Stomach (tissue), 9 donors: ENCODE measurements around the gene NOS1. TPM values are rescaled to one million over a fixed set of nuclear protein-coding genes. Genes with fewer than 3 reads are reported as not detected.

Experiments
- DNase-seq, 2 donors: peaks; one replicate each; pipeline versions ENCODE4 v3.0.0 to v3.0.0-alpha.2; 2013 to 2019
- H3K27ac ChIP-seq, 5 donors: fragments of 200-600 bp in 4 of 5; sonication (generic) in 4 of 5; one replicate each; pipeline ENCODE4 v1.5.1; 2013 to 2019; ENCODE audit warnings: mild to moderate bottlenecking in 1 of 5, moderate library complexity in 1 of 5
- H3K27me3 ChIP-seq, 3 donors: fragments of 200-600 bp; sonication (generic); one replicate each; pipeline ENCODE4 v1.5.1; 2017 to 2019; ENCODE audit warnings: mixed run types in 1 of 3
- H3K36me3 ChIP-seq, 4 donors: fragments of 200-600 bp; sonication (generic); 1 replicate in 3 of 4; 2 replicates in 1 of 4; pipeline ENCODE4 v1.5.1; 2016 to 2019
- H3K4me1 ChIP-seq, 4 donors: fragments of 200-600 bp; sonication (generic); one replicate each; pipeline ENCODE4 v1.5.1; 2016 to 2019
- H3K4me3 ChIP-seq, 4 donors: fragments of 200-600 bp; sonication (generic) in 3 of 4; one replicate each; pipeline ENCODE4 v1.5.1; 2016 to 2019; ENCODE audit warnings: mild to moderate bottlenecking in 1 of 4
- H3K9me3 ChIP-seq, 4 donors: fragments of 200-600 bp; sonication (generic); one replicate each; pipeline ENCODE4 v1.5.1; 2016 to 2019
- EP300 ChIP-seq: sonication (generic); formaldehyde crosslinking; IDR thresholded peaks from one replicate; pipeline ENCODE4 v1.6.1; 2017; ENCODE audit warnings: antibody characterized with exemption
- POLR2A ChIP-seq, 4 donors: fragments of 450-650 bp; IDR thresholded peaks; one replicate each; pipeline ENCODE4 v1.6.1; 2016; ENCODE audit warnings: antibody characterized with exemption in 4 of 4, control low read depth in 2 of 4, mild to moderate bottlenecking in 1 of 4, moderate library complexity in 1 of 4
- POLR2AphosphoS5 ChIP-seq, 3 donors: sonication (generic); formaldehyde crosslinking; IDR thresholded peaks; one replicate each; pipeline ENCODE4 v1.6.1; 2016; ENCODE audit warnings: antibody characterized with exemption in 3 of 3
- WGBS, 5 donors: extraction: QIAGEN DNeasy Blood & Tissue Kit in 3 of 5; methylation state at CpG; one replicate each; pipeline versions ENCODE4 v1.1.5 to v1.1.7; 2013 to 2018; 5-methylcytosine and 5-hydroxymethylcytosine counted together
- intact Hi-C: fragments of 100-400 bp; cut with DNase I; formaldehyde crosslinking; loops from one replicate; pipeline ENCODE4 v1.15.1; 2023; ENCODE audit warnings: low total_unique reads
- polyA plus RNA-seq, 3 donors: library from polyadenylated mRNA; stranded (reverse); fragments of 200-250 nt; gene quantifications; one replicate each; pipeline ENCODE4 v1.2.3, GENCODE V29; 2013
- total RNA-seq, 5 donors: library from RNA; depleted of rRNA; stranded (reverse); fragments of >200 nt; gene quantifications; one replicate each; pipeline versions ENCODE4 v1.1.0 to v1.2.3, GENCODE V29; 2014 to 2016
- TF ChIP-seq, protein P1 (sequence below), 7 experiments: fragments of 450-650 bp in 4 of 7; fragments of 200-600 bp in 3 of 7; sonication (generic) in 3 of 7; IDR thresholded peaks; one replicate each; pipeline ENCODE4 v1.5.1; 2016 to 2019; ENCODE audit warnings: antibody characterized with exemption in 7 of 7, control low read depth in 2 of 7, mild to moderate bottlenecking in 1 of 7
- donor health status: healthy with polysubstance abuse.
- donor health status: Bipolar disorder and iron deficiency.
- donor health status: healthy.

NOS1 gene
- total and polyA plus RNA-seq, 8 donors = 0.15 to 3.1 (median 0.29) TPM; not detected in 3

DNA sequence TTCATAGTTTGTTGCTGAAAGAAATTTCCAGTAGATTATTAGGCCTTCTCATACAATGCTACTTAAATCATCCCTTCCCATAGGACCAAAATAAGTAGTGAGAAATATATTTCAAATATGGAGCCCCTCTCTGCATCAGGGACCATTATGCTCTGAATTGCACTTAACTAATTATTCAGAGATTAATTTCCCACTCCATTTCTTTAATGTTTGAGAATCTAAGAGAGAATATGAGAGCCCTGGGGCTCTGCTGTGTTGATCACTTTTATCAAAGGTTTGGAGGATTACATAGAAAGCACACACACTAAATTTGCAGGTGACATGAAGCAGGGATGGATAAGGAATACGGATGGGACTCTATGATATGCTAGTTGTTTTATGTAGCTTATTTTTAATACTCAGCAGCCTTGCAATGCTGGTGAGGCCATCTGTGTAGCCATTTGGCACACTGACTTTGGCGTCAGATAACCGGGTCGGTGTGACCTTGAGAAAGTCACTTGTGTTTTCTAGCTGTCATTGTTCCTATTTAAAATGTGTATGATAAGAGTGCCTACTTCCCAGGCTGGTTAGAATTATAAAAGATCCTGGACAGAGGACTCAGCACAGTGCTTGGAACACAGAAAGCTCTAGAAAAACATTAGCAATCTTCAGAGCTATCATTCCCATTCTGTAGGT lies 121.2 kb downstream of the NOS1 start:
- Histone ChIP-seq H3K9me3 (no peaks in the 10 kb centered on the region), H3K4me3 (no peak overlapping the region), H3K36me3 (no peaks in the 10 kb centered on the region), H3K4me1 (peaks cover 0 to 9% (median 0%) of the 10 kb centered on the region in 4 donors), H3K27ac (no peak overlapping the region), H3K27me3 (peaks cover 0 to 18% (median 8%) of the 10 kb centered on the region in 3 donors)
- no peak for DNase-seq
- no peak for TF ChIP-seq POLR2AphosphoS5 (IDR thresholded peaks at IDR 0.05)
- no peak for TF ChIP-seq POLR2A (IDR thresholded peaks at IDR 0.05)
- TF ChIP-seq, protein P1, sequence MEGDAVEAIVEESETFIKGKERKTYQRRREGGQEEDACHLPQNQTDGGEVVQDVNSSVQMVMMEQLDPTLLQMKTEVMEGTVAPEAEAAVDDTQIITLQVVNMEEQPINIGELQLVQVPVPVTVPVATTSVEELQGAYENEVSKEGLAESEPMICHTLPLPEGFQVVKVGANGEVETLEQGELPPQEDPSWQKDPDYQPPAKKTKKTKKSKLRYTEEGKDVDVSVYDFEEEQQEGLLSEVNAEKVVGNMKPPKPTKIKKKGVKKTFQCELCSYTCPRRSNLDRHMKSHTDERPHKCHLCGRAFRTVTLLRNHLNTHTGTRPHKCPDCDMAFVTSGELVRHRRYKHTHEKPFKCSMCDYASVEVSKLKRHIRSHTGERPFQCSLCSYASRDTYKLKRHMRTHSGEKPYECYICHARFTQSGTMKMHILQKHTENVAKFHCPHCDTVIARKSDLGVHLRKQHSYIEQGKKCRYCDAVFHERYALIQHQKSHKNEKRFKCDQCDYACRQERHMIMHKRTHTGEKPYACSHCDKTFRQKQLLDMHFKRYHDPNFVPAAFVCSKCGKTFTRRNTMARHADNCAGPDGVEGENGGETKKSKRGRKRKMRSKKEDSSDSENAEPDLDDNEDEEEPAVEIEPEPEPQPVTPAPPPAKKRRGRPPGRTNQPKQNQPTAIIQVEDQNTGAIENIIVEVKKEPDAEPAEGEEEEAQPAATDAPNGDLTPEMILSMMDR (IDR thresholded peaks at IDR 0.05) = no peak
- no peak for TF ChIP-seq EP300
- 43 to 82% (median 59%) methylated on average over 4 of the region's 4 CpGs for WGBS, 5 donors
- intact Hi-C loops = no loop called here

DNA sequence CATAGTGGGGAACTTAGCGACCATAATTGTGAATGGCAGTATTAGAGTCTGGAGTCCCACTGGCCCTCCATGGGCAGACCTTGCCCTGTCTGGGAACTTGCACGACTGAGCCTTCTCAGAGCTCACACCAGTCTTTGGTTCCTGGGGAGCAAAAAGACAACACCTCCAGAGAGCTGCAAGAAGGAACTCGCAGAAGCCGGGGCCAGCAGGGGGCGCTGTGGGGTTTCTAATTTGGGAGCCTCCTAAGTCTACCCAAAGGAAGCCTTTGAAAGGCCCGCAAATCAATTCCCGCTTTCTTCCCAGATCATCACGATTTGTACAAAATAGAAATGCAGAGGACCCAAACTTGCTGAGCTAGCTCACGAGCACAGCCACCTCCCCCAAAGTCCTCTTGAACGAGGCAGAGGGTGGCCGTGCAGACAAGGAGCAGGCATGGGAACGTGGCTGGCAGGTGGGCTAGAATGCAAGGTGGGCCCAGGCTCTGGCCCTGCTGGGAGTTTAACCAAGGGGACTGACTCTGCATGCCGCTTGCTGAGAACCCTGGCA lies 124.9 kb downstream of the NOS1 start:
- H3K27me3 ChIP-seq = peaks cover 0 to 34% (median 13%) of the 10 kb centered on the region in 3 donors
- peaks cover 0 to 9% (median 0%) of the 10 kb centered on the region in 4 donors for H3K4me1 ChIP-seq
- DNase-seq = peak; percentile 82 to 85
- no peak overlapping the region for H3K27ac ChIP-seq
- no peak overlapping the region for H3K4me3 ChIP-seq
- 8 to 13% (median 10%) methylated on average over 12 to 13 of the region's 13 CpGs for WGBS, 5 donors
- H3K9me3 ChIP-seq = no peaks in the 10 kb centered on the region
- TF ChIP-seq, protein P1 (IDR thresholded peaks at IDR 0.05) = peak in 4 of 7 experiments; percentile 51 to 72 (median 66)
- no peak for TF ChIP-seq EP300
- no peak for TF ChIP-seq POLR2A (IDR thresholded peaks at IDR 0.05)
- intact Hi-C loops = no loop called here
- H3K36me3 ChIP-seq = no peaks in the 10 kb centered on the region

DNA sequence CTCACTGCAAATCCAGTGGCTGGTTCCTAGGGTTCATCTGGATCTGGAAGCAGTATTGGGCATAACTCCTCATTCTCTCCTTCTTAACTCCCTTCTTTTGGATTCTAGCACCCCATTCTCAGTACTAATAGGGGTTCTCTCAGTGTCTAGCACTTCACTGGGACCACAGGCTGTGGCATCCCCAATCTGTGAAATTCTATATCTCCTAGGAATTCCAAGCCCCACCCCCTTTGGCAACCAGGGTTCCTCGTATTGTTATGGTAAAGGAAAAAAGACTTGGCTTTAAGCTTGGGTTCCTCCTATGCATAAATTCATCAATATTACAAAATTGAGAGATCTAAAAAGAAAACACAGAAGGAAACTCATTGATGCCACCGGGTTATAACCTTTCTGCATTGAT lies 126.2 kb downstream of the NOS1 start:
- WGBS, 5 donors = 36 to 41% (median 38%) methylated on average over 2 of the region's 2 CpGs
- H3K36me3 ChIP-seq = no peaks in the 10 kb centered on the region
- H3K9me3 ChIP-seq = no peaks in the 10 kb centered on the region
- H3K4me3 ChIP-seq = no peak overlapping the region
- intact Hi-C loops = no loop called here
- peaks cover 0 to 9% (median 0%) of the 10 kb centered on the region in 4 donors for H3K4me1 ChIP-seq
- H3K27me3 ChIP-seq = peaks cover 0 to 43% (median 13%) of the 10 kb centered on the region in 3 donors
- H3K27ac ChIP-seq = no peak overlapping the region
- no peak for DNase-seq
- TF ChIP-seq POLR2AphosphoS5 (IDR thresholded peaks at IDR 0.05) = no peak
- TF ChIP-seq, protein P1 (IDR thresholded peaks at IDR 0.05) = no peak
- TF ChIP-seq POLR2A (IDR thresholded peaks at IDR 0.05) = no peak
- TF ChIP-seq EP300 = no peak

DNA sequence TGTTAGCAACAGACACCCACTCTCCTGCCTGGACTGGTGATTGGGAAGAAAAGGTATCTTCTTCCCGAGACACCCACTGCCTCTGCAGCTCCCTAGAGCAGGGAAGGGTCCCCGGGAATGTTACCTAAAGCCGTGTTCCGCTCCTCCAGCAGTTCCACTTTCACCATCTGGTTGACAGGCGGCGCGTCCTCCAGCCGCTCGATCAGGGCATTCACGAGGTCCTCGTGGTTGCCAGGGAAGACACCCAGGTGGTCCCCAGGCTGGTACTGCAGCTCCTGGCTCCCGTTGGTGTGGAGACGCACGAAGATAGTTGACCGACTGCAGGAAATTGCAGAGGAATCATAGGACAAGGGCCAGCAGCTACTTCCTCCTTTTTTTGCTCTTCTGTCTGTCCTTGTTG lies 127.0 kb downstream of the NOS1 start:
- intact Hi-C loops = no loop called here
- WGBS, 5 donors = 85 to 92% (median 88%) methylated on average over 15 of the region's 15 CpGs
- peaks cover 0 to 49% (median 13%) of the 10 kb centered on the region in 3 donors for H3K27me3 ChIP-seq
- TF ChIP-seq POLR2A (IDR thresholded peaks at IDR 0.05) = no peak
- TF ChIP-seq, protein P1 (IDR thresholded peaks at IDR 0.05) = no peak
- no peak for TF ChIP-seq POLR2AphosphoS5 (IDR thresholded peaks at IDR 0.05)
- no peak for TF ChIP-seq EP300
- no peaks in the 10 kb centered on the region for H3K9me3 ChIP-seq
- H3K36me3 ChIP-seq = no peaks in the 10 kb centered on the region
- H3K4me3 ChIP-seq = no peak overlapping the region
- H3K27ac ChIP-seq = no peak overlapping the region
- no peak for DNase-seq
- H3K4me1 ChIP-seq = peaks cover 0 to 9% (median 0%) of the 10 kb centered on the region in 4 donors
